ENCODE results near the gene KRT76. TPM values are rescaled to one million over a fixed set of nuclear protein-coding genes. Genes with fewer than 3 reads are reported as not detected.

The KRT76 gene
- total and polyA plus RNA-seq, 2 experiments from 2014 or later, result not detected

GRCh38 chr12:52812073-52812400 lies 34.9 kb upstream of the KRT76 start:
- ATAC-seq, result no peak
- no peaks in the 10 kb centered on the region for H3F3A ChIP-seq (replicated peaks; ENCODE audit: low read depth)
- Mint-ChIP-seq H3K4me1 (no peaks in the 10 kb centered on the region), H3K9me3 (no peaks in the 10 kb centered on the region), H3K27me3 (ENCODE audit: insufficient read depth, low read depth, poor library complexity) (peaks cover 7% of the 10 kb centered on the region), H3K27ac (no peak overlapping the region), H3K4me3 (no peak overlapping the region), H3K36me3 (ENCODE audit: low read depth) (no peaks in the 10 kb centered on the region)
- H3K79me2 ChIP-seq (replicated peaks; ENCODE audit: insufficient read depth), result no peaks in the 10 kb centered on the region
- no peak overlapping the region for H2AFZ ChIP-seq
- TF ChIP-seq ZNF331 (CRISPR knock-in tag; IDR thresholded peaks at IDR 0.05; ENCODE audit: low read depth) (no peak), REST (IDR thresholded peaks at IDR 0.05; ENCODE audit: unreplicated experiment) (no peak), JUNB (IDR thresholded peaks at IDR 0.05; ENCODE audit: unreplicated experiment) (no peak), CREB1 (CRISPR knock-in tag; IDR thresholded peaks at IDR 0.05; ENCODE audit: low read depth) (no peak), EZH2 (IDR thresholded peaks at IDR 0.05; ENCODE audit: low read depth, unreplicated experiment) (no peak), NANOG (IDR thresholded peaks at IDR 0.05; ENCODE audit: borderline replicate concordance) (no peak), CTCF (conservative IDR thresholded peaks at IDR 0.05; ENCODE audit: low read depth in 2 of 2) (no peak), ETS1 (IDR thresholded peaks at IDR 0.05) (no peak), STAT1 (IDR thresholded peaks at IDR 0.05; ENCODE audit: unreplicated experiment) (no peak), POLR2AphosphoS5 (IDR thresholded peaks at IDR 0.05; ENCODE audit: low read depth) (no peak), ZNF114 (CRISPR knock-in tag; IDR thresholded peaks at IDR 0.05) (no peak), EZH2phosphoT487 (IDR thresholded peaks at IDR 0.05; ENCODE audit: unreplicated experiment) (no peak), ZNF462 (CRISPR knock-in tag; IDR thresholded peaks at IDR 0.05) (no peak)
- no peak for DNase-seq (ENCODE audit: low spot score)
- no peaks in the 10 kb centered on the region for H3K27me3 ChIP-seq (ENCODE audit: insufficient read depth)
- no peaks in the 10 kb centered on the region for H3K36me3 ChIP-seq (ENCODE audit: insufficient read depth)
- no peak overlapping the region for H3K4me3 ChIP-seq
- no peaks in the 10 kb centered on the region for H4K20me1 ChIP-seq (replicated peaks; ENCODE audit: insufficient read depth)
- H3K27ac ChIP-seq (ENCODE audit: low read depth), result no peak overlapping the region
- H3K4me2 ChIP-seq, result no peak overlapping the region
- no peaks in the 10 kb centered on the region for H3K4me1 ChIP-seq (ENCODE audit: insufficient read depth)
- peaks cover 10% of the 10 kb centered on the region; the same call in 1 of the 2 replicates for H3K9me2 ChIP-seq (ENCODE audit: insufficient read depth)

Measured in GM23338 (cell line).